ENCODE results near the gene ADCY9.
A peak's percentile ranks its signal among the peaks of the same experiment; 100 is the strongest.

The ADCY9 gene

DNA sequence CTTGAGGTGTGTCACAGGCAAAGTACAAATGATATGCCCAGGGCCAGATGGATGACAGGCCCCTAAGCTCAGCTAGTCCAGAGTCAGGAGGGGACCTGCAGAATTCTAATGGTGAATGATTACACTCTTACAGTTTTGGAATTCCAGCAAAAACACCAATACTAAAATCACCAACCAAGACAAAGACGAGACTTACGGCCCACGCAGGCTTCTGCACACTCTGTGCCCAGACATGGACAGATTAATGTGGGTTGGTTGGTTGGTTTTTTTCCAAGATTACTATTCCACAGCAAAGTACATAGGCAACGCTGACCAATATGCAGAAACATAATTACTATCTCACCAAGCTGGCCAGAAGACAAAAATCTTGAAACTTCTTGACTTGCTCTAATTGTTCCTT, 9.7 kb downstream of the ADCY9 start:
- Histone ChIP-seq H3K9ac (ENCODE audit: low read length) (no peak overlapping the region), H3K36me3 (ENCODE audit: control insufficient read depth, insufficient read depth, low read length, severe bottlenecking) (no peaks in the 10 kb centered on the region), H3K27me3 (replicated peaks; ENCODE audit: control insufficient read depth, insufficient read depth, low read length) (no peaks in the 10 kb centered on the region), H3K9me3 (ENCODE audit: control insufficient read depth, low read length) (no peaks in the 10 kb centered on the region), H3K4me1 (ENCODE audit: control insufficient read depth, insufficient read depth, low read length) (peaks cover 8% of the 10 kb centered on the region), H3K4me3 (ENCODE audit: low read length) (no peak overlapping the region)
- DNase-seq (ENCODE audit: low read depth): no peak

DNA sequence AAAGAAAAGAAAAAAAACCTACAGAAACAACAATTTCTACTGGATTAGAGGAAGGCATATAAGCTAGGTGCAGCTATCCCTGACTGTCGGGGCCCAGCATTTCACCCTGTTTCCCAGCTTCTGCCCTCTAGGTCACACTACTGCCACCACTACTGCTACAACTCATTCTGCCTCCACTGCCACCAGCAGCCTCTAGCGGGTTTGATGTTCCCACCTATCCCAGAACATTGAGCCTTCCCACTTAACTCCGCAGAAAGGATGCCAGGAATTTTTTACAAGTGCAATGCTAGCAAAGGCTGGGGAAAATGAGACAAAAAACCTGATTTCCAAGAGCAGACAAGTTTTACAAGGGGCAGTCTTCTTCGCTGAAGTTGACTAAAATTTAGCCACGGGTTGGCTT, 10.4 kb downstream of the ADCY9 start:
- Histone ChIP-seq H3K9ac (ENCODE audit: low read length) (no peak overlapping the region), H3K4me3 (ENCODE audit: low read length) (no peak overlapping the region), H3K36me3 (ENCODE audit: control insufficient read depth, insufficient read depth, low read length, severe bottlenecking) (no peaks in the 10 kb centered on the region), H3K27me3 (replicated peaks; ENCODE audit: control insufficient read depth, insufficient read depth, low read length) (no peaks in the 10 kb centered on the region), H3K9me3 (ENCODE audit: control insufficient read depth, low read length) (no peaks in the 10 kb centered on the region), H3K4me1 (ENCODE audit: control insufficient read depth, insufficient read depth, low read length) (peaks cover 9% of the 10 kb centered on the region)
- no peak for DNase-seq (ENCODE audit: low read depth)

DNA sequence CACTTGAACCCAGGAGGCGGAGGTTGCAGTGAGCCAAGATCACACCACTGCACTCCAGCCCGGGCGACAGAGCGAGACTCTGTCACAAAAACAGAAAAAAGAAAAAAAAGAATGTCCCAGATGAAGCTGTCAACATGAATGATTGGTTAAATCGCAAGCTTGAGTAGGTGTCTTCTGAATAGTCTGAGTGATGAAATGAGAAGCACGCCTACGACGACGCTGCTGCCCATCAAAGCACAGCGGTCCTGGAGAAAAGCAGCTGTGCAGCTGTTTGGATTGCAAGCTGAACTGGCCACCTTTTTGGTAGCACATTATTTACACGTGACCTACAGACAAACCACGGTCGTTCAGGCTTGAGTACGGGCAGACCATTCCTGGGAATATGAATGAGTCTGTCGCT, 12.5 kb downstream of the ADCY9 start:
- H3K4me1 ChIP-seq (ENCODE audit: control insufficient read depth, insufficient read depth, low read length): peaks cover 9% of the 10 kb centered on the region
- H3K9ac ChIP-seq (ENCODE audit: low read length): no peak overlapping the region
- no peak overlapping the region for H3K4me3 ChIP-seq (ENCODE audit: low read length)
- no peaks in the 10 kb centered on the region for H3K9me3 ChIP-seq (ENCODE audit: control insufficient read depth, low read length)
- H3K36me3 ChIP-seq (ENCODE audit: control insufficient read depth, insufficient read depth, low read length, severe bottlenecking): no peaks in the 10 kb centered on the region
- no peaks in the 10 kb centered on the region for H3K27me3 ChIP-seq (replicated peaks; ENCODE audit: control insufficient read depth, insufficient read depth, low read length)
- DNase-seq (ENCODE audit: low read depth): no peak

DNA sequence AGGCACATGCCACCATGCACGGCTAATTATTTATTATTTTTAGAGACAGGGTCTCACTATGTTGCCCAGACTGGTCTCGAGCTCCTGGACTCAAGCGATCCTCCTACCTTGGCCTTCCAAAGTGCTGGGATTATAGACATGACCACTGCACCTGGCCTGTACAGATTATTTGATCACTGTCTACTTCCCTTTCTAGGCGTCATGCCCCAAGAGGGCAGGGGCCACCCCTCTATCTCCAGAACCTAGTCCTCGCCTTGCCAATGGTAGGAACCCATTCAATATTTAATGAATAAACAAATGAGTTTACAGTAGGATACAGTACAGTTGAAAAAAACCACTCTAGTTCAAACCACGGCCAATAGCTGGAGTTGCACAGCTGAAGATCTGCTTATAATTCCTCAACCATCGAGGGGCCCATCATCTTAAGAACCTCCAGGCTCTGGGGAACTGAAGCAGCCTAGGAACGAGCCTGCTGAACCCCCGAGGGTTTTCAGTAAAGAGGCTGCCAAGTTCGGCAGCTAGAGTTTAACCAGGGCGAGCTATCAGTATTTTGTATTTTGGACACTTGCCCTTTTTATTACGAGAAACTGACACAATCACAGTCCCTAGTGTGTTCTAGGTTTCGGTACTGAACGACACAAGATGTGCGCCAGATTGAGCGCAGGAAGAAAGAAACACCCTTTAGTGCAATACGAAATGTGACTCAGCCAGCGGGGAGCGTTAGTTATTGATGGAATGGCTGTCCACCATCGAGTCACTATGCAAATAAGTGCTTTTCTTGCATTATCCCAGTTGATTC, 14.6 kb downstream of the ADCY9 start:
- Histone ChIP-seq H3K36me3 (ENCODE audit: control insufficient read depth, insufficient read depth, low read length, severe bottlenecking) (no peaks in the 10 kb centered on the region), H3K4me3 (ENCODE audit: low read length) (peak overlapping the region; percentile 64), H3K9me3 (ENCODE audit: control insufficient read depth, low read length) (no peaks in the 10 kb centered on the region), H3K4me1 (ENCODE audit: control insufficient read depth, insufficient read depth, low read length) (peaks cover 9% of the 10 kb centered on the region), H3K27me3 (replicated peaks; ENCODE audit: control insufficient read depth, insufficient read depth, low read length) (no peaks in the 10 kb centered on the region), H3K9ac (ENCODE audit: low read length) (peak overlapping the region; percentile 7)
- no peak for DNase-seq (ENCODE audit: low read depth)

DNA sequence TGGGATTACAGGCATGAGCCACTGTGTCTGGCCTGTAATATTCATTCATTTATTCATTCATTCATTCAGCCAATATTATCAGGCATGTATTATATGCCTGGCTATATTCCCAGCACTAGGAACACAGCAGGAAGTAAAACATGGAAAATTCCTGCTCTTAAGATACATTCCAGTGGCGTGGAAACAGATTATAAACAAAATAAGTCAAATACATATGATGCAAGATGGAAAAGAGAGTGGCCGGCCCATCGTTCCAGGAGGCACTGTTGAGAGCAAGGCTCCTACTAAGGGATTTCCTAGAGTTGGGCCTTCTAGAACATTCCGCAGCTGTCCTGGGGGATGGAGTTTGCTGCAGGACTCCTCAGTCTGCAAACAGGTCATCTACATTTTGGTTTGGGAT, 17.7 kb downstream of the ADCY9 start:
- peak; percentile 18 for DNase-seq (ENCODE audit: low read depth)
- Histone ChIP-seq H3K4me1 (ENCODE audit: control insufficient read depth, insufficient read depth, low read length) (peaks cover 21% of the 10 kb centered on the region), H3K27me3 (replicated peaks; ENCODE audit: control insufficient read depth, insufficient read depth, low read length) (no peaks in the 10 kb centered on the region), H3K36me3 (ENCODE audit: control insufficient read depth, insufficient read depth, low read length, severe bottlenecking) (no peaks in the 10 kb centered on the region), H3K4me3 (ENCODE audit: low read length) (no peak overlapping the region), H3K9ac (ENCODE audit: low read length) (no peak overlapping the region), H3K9me3 (ENCODE audit: control insufficient read depth, low read length) (no peaks in the 10 kb centered on the region)

DNA sequence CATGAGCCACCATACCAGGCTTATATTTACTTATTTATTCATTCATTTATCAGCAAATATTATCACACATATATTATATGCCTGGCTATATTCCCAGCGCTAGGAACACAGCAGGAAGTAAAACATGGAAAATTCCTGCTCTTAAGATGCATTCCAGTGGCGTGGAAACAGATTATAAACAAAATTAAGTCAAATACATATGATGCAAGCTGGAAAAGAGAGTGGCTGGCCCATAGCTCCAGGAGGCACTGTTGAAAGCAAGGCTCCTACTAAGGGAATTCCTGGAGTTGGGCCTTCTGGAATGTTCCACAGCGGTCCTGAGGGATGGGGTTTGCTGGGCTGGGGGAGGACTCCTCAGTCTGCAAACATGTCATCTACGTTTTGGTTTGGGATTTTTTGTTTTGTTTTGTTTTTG, 18.4 kb downstream of the ADCY9 start:
- H3K9me3 ChIP-seq (ENCODE audit: control insufficient read depth, low read length): no peaks in the 10 kb centered on the region
- no peak overlapping the region for H3K4me3 ChIP-seq (ENCODE audit: low read length)
- peaks cover 27% of the 10 kb centered on the region for H3K4me1 ChIP-seq (ENCODE audit: control insufficient read depth, insufficient read depth, low read length)
- no peaks in the 10 kb centered on the region for H3K27me3 ChIP-seq (replicated peaks; ENCODE audit: control insufficient read depth, insufficient read depth, low read length)
- no peak overlapping the region for H3K9ac ChIP-seq (ENCODE audit: low read length)
- DNase-seq (ENCODE audit: low read depth): peak; percentile 45
- no peaks in the 10 kb centered on the region for H3K36me3 ChIP-seq (ENCODE audit: control insufficient read depth, insufficient read depth, low read length, severe bottlenecking)

DNA sequence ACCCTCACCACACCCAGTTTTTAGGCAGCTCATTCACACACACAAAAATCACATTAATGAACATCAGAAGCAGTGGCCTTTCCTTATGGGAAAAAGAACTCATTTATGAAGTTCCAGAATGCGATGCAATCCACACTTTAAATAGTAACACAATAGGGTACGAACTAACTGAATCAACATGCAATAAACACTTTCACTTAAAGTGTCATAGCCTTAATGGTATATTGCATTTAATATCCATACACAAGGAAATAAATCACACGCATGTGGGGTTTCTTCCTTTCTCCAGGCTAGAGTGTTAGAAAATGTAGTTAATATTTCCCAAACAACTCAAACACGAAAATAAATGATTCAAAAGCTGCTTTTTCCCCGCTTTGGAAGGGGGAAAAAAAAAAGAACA, 19.7 kb downstream of the ADCY9 start:
- H3K4me1 ChIP-seq (ENCODE audit: control insufficient read depth, insufficient read depth, low read length): peaks cover 26% of the 10 kb centered on the region
- H3K9ac ChIP-seq (ENCODE audit: low read length): no peak overlapping the region
- H3K4me3 ChIP-seq (ENCODE audit: low read length): no peak overlapping the region
- no peaks in the 10 kb centered on the region for H3K27me3 ChIP-seq (replicated peaks; ENCODE audit: control insufficient read depth, insufficient read depth, low read length)
- H3K36me3 ChIP-seq (ENCODE audit: control insufficient read depth, insufficient read depth, low read length, severe bottlenecking): no peaks in the 10 kb centered on the region
- H3K9me3 ChIP-seq (ENCODE audit: control insufficient read depth, low read length): no peaks in the 10 kb centered on the region
- no peak for DNase-seq (ENCODE audit: low read depth)

DNA sequence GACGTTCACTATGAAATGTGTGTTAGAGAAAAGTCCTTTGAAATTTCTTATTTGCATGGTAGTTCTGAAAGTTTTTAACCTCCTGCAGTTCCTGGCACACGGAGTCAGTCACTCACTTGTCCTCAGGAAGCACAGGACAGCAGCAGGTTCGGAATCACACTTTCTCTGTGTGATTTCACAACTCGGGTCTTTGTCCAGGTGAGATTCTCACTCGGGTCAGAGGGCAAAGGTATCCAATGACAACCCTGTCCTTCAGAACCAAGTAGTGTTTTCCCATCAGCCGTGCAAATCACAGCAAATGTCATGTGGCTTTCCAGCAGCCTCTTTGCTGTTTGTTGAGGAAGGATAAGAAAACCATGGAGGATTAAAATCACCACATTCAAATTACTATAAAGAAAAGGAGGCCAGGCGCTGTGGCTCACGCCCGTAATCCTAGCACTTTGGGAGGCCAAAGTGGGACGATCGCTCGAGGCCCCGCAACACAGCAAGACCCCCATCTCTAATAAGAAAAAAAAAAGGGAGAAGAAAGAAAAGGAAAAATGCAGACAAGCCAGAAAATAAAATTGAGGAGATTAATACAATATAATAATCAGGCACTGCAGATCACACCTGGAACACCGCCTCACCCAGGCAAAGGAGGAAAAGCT, 22.0 kb downstream of the ADCY9 start:
- H3K9ac ChIP-seq (ENCODE audit: low read length): no peak overlapping the region
- H3K36me3 ChIP-seq (ENCODE audit: control insufficient read depth, insufficient read depth, low read length, severe bottlenecking): no peaks in the 10 kb centered on the region
- peak overlapping the region; percentile 60 for H3K4me3 ChIP-seq (ENCODE audit: low read length)
- no peak for DNase-seq (ENCODE audit: low read depth)
- peaks cover 31% of the 10 kb centered on the region for H3K4me1 ChIP-seq (ENCODE audit: control insufficient read depth, insufficient read depth, low read length)
- no peaks in the 10 kb centered on the region for H3K9me3 ChIP-seq (ENCODE audit: control insufficient read depth, low read length)
- no peaks in the 10 kb centered on the region for H3K27me3 ChIP-seq (replicated peaks; ENCODE audit: control insufficient read depth, insufficient read depth, low read length)

DNA sequence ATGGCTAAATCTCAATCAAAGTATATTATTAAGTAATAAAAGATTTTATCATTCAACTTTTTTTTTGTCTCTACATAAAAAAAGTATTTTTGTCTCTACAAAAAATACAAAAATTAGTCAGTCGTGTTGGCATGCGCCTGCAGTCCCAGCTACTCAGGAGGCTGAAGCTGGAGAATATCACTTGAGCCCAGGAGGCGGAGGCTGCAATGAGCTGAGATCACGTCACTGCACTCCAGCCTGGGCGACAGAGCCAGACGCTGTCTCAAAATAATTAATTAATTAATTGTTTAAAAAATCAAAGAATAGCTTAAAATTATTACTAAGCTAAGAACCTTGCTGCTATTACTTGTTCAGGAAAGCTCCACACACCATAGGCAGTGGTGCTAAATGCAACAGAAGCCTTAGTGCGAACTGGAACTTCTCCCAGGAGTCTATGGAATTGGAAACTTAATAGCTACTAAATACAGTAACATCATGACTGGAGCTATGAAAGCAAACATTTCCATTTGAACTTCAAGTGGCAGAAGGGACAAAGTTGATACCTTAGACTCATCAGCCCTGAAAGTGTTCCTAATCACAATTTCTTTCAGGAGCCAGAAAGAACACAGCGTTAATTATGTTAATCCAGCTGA, 22.6 kb downstream of the ADCY9 start:
- Histone ChIP-seq H3K27me3 (replicated peaks; ENCODE audit: control insufficient read depth, insufficient read depth, low read length) (no peaks in the 10 kb centered on the region), H3K9ac (ENCODE audit: low read length) (peak overlapping the region; percentile 38), H3K4me1 (ENCODE audit: control insufficient read depth, insufficient read depth, low read length) (peaks cover 31% of the 10 kb centered on the region), H3K4me3 (ENCODE audit: low read length) (peak overlapping the region; percentile 60), H3K36me3 (ENCODE audit: control insufficient read depth, insufficient read depth, low read length, severe bottlenecking) (no peaks in the 10 kb centered on the region), H3K9me3 (ENCODE audit: control insufficient read depth, low read length) (no peaks in the 10 kb centered on the region)
- no peak for DNase-seq (ENCODE audit: low read depth)

DNA sequence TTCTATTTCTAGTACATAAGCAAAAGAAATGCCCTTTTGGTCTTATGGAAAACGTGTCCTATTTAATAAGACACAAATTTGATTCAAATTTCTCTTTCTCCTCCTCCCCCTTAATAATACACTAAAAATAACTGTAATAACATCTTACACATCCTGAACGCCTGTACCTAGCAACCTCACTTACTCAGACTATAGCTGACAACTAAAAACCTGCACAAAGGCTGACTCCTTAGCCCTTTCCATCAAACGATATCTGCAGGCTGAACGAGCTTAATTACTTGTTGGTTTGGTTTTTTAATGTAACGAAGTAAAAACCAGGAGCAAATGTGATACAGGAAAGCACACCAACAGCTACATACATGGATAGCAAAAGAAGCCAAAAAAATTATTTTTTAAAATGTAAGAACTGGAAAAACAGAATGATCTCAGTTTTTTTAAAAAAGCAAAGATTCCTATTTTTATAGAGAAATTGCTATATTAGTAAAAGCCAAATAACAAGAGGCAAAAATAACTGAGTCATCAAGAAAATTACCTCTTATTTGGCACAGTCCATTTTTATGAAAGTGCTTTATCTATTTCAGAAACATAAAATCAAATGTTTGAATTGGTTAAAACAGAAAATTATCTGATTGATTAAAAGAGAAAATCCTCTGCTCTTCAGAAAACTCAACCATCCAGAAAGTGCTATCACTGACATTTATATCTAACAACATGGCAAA, 23.5 kb downstream of the ADCY9 start:
- DNase-seq (ENCODE audit: low read depth): no peak

More for the DNA sequence above, 23.5 kb downstream of the ADCY9 start:
- Histone ChIP-seq H3K9me3 (ENCODE audit: control insufficient read depth, low read length) (no peaks in the 10 kb centered on the region), H3K27me3 (replicated peaks; ENCODE audit: control insufficient read depth, insufficient read depth, low read length) (no peaks in the 10 kb centered on the region), H3K9ac (ENCODE audit: low read length) (peak overlapping the region; percentile 40), H3K4me3 (ENCODE audit: low read length) (peak overlapping the region; percentile 60), H3K36me3 (ENCODE audit: control insufficient read depth, insufficient read depth, low read length, severe bottlenecking) (no peaks in the 10 kb centered on the region), H3K4me1 (ENCODE audit: control insufficient read depth, insufficient read depth, low read length) (peaks cover 31% of the 10 kb centered on the region)
